ENCODE results near the gene RTN4R. TPM values are rescaled to one million over a fixed set of nuclear protein-coding genes. Genes with fewer than 3 reads are reported as not detected.

Gene RTN4R
- total RNA-seq, 1 donor from 2014 or later: 1.3 TPM

DNA sequence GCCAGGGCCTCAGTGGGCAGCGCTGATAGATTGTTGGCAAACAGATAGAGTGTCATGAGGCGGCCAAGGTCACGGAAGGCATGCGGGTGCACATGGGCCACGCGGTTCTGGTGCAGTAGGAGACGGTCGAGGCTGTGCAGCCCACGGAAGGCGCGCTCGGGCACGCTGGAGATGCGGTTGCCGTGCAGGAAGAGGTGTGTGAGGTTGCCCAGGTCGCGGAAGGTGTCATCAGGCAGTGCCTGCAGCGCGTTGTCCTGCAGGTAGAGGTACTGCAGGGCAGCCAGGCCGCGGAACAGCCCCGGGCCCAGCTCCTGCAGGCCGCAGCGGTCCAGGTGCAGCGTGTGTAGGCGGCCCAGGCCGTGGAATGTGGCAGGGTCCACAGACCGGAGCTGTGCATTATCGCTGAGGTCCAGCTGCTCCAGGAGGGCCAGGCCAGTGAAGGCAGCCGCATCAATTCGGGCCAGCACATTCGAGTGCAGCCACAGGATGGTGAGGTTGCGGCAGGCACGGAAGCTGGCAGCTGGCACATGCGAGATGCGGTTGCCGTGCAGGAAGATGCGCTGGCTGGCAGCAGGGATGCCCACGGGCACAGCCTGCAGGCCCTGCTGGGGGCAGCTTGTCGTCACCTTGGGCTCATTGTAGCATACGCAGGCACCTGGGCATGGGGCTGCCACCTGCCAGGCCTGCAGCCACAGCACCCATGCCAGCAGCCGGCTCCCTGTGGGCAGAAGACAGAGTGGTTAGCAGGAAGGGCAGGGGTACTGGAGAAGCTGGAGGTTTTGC is 25.5 kb downstream of the RTN4R start:
- DNase-seq: no peak

DNA sequence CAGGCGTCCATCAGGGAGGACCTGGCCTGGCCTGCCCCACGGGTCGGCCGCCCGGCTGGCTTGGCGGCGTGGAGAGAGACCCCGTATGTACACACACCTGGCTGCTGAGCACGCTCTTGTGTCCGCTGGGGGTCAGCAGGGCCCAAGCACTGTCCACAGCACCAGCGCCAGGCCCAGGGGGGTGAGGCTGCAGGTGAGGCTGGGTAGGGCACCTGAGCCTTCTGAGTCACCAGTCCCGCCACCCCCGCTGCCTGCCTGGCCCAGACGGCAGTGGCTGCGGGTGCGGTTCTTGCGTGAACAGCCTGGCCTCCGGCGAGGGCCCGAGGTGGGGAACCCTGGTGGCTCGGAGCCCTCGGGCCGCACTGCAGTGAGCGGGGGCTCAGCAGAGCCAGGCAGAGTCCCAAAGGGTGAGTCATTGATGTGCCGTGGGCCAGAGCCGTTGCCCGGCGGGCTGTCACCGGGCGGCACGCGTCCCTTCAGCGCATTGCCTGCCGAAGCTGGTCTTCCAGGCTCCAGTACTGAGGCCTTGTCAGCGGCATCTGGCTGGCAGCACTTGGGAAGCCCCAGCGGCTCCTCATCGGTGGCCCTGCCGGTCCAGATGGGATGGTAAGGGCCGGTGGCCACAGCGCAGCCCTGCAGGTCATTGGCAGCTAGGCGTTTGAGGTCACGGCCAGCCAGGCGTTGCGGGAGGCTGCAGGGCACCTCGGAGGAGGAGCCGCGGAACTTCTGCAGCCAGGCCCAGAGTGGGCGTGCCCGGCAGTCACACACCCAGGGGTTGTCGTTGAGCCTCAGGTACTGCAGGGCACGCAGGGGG is 26.3 kb downstream of the RTN4R start:
- no peak for DNase-seq

- no peak for DNase-seq
These were observed 27.2 kb downstream of the RTN4R start for GRCh38 chr22:20240900-20241299.

GRCh38 chr22:20240447-20240764 is 27.7 kb downstream of the RTN4R start:
- DNase-seq: peak; percentile 40

- DNase-seq: no peak
These were observed 28.3 kb downstream of the RTN4R start for GRCh38 chr22:20239676-20240446.

GRCh38 chr22:20238901-20239675 is 29.0 kb downstream of the RTN4R start:
- DNase-seq: no peak

GRCh38 chr22:20238536-20238900 is 29.6 kb downstream of the RTN4R start:
- DNase-seq: no peak

GRCh38 chr22:20237480-20238440 is 30.4 kb downstream of the RTN4R start:
- no peak for DNase-seq

DNA sequence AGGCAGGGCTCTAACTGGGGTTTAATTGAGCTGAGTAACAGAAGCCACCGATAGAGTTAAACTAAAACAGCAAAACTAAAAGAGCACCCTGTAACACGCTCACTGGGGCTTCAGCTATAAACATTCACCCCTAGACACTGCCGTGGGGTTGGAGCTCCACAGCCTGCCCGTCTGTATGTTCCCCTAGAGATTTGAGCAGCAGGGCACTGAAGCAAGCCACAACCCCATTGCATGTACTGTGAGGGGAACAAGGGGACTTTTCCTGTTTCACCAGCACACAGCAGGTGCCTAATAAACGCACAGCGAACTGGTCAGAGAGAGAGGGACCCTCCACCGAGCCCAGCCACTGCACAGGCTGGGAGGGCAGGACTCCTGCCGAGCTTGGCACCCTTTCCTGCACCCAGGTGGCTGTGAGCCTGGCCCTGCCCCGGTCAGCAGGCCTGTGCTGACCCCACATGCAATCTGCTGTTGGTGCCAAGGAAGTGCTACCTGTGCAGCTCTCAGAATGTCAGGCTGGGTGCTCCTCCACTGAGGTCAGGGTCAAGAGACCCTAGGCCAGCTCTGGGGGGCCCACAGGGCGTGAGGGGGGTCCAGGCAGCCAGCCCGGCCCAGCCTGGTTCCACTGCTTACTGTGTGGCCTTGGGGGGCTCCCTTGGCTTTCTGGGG is 31.9 kb downstream of the RTN4R start:
- no peak for DNase-seq

DNA sequence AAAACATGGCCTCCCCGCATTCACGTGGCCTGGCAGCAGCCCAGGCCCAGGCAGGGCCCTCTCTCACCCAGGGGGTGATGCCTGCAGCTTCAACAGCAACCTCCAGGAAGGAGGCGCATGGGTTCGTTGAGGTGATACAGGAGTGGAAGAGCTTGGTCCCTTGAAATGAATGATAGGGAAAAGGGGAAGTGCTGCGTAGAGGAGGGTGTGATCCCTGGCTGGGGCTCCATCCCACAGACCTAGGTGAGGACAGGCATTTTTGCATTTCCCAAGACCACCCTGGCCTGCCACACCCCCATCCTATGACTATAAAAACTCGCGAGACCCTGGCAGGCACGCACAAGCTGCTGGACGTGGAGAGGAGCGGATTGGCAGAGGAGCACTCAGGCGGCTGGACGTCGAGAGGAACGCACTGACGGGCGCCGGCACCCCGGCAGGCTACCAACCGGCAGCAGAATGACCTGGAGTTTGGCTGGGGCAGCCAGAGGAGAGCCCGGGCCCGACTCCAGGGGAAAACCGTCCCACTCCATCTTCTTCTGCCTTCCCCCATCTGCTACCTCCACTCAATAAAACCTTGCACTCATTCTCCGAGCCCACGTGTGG is 32.6 kb downstream of the RTN4R start:
- DNase-seq: no peak

DNA sequence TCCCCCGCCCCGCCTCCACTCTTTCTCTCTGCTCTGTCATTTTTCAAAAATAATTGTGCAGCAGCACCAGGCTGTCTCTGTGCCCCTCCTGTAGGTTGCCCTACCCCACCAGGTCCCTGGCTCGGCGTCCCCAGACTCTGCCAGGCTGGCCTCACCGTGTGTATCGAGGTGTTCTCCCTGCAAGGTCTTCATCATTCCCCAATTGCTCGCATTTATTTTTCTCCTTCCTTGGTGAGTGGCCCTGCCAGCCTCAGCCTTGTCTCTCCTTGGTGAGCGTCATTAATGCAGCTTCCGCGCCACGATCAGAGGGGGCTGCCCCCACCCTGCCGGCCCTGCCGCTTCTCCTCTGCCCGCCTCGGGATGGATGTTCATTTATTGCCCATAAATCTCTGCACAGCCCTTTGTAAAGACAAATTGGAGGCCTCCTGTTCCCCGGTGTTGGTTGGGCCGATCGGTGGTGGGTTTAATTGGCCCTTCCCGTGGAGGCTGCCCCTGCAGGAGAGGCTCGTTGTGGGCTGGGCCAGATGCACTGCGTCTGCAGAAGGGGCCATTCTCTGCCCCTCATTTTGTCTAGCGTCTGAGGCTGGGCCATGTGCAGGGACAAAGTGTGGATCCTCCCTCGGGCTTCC is 33.2 kb downstream of the RTN4R start:
- no peak for DNase-seq

GRCh38 chr22:20234314-20234682 is 33.8 kb downstream of the RTN4R start:
- no peak for DNase-seq

DNA sequence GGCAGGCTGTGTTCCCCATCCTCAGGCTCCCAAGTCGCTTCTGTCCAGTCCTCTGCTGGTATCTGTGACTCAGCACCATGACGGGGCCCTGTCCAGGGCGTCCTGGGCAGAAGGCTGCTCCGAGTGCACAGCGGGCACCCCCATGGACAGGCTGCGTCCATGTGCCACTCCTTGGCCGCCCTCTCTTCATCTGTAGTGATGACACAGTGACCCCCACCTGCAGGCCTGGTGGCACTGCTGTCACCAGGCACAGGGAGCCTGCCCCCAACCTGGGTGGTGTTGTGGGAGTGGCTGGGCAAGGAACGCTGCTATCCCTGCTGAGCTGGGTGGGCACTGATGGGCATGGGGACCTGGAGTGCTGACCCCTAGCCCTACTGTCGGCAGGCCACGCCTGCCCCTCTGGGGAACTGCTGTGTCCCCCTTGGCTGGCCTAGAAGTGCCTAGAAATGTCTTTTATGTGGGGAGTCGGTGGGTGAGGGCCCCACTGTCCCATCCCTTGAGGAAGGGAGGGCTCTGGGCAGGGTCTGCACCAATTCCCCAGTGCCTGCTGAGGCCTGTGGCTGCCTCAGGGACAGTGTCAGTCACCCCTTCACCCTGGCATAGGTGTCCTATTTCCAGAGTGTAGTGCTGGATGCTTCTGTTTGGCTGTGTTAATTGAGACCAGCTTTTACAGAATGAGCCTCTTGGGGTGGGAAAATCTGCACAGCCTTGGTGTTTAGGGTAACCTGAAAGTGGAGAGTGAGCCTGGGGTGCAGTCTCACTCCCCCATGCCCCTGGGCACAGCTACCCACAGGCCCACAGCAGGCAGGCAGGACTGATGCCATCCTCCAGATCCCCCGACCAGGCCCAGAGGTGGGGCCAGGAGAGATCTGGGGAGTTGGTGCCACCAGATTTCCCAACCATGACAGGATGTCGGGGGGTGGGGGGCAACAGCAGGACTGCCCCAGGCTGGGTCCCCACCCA is 34.5 kb downstream of the RTN4R start:
- no peak for DNase-seq

DNA sequence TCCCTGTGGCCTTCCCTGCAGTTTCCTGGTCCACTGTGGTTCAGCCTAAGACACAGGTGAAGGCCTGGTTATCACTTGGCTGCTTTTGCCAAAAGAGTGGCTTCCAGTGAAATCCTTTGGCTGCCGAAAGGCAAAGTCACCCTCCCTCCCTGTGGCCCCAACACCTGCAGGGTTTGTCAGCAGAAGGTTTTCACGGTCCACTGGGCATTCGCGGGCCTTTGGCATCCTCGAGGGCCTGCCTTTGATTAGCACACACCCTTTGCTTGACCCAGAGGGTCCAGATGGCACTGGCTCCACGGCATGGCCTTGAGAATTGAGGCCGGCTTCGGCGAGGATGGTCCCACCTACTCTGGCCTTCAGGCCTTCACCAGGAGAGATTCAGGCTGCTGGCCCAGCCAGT is 35.3 kb downstream of the RTN4R start:
- DNase-seq: no peak

DNA sequence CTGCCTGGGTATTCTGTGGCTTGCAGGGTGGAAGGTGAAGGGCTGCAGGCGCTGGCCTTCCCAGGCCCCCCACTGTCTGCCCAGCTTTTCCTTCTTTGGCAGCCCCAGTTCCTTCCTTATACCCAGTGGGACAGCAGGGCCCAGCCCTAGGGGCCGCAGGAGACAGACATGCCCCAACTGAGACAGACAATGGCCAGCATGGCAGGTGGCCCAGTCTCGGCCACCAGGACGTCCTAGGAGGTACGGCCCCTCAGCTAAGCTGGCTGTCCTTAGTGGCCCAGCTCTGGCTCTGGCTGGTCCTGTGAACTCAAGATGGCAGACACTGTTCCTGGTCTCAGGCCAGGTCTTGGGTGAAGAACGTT is 35.9 kb downstream of the RTN4R start:
- no peak for DNase-seq

GRCh38 chr22:20231514-20232236 is 36.4 kb downstream of the RTN4R start:
- DNase-seq: no peak

GRCh38 chr22:20230777-20231420 is 37.2 kb downstream of the RTN4R start:
- DNase-seq: no peak
